DOHH2 (cell line): ENCODE results near the gene VPS13A.

ENCODE experiments used
- CTCF ChIP-seq: fragments of 200-600 bp; sonication (generic); IDR thresholded peaks from one replicate; pipeline ENCODE4 v1.5.1; 2014; ENCODE audit warnings: antibody characterized with exemption, mild to moderate bottlenecking, low read depth, low read length; ENCODE audit not compliant: poor library complexity, severe bottlenecking
- EZH2phosphoT487 ChIP-seq: fragments of 200-600 bp; sonication (generic); IDR thresholded peaks from 2 replicates; pipeline ENCODE4 v1.6.1; 2017; ENCODE audit warnings: borderline replicate concordance, mild to moderate bottlenecking, antibody characterized with exemption, low read length, moderate library complexity, mixed read lengths

DNA sequence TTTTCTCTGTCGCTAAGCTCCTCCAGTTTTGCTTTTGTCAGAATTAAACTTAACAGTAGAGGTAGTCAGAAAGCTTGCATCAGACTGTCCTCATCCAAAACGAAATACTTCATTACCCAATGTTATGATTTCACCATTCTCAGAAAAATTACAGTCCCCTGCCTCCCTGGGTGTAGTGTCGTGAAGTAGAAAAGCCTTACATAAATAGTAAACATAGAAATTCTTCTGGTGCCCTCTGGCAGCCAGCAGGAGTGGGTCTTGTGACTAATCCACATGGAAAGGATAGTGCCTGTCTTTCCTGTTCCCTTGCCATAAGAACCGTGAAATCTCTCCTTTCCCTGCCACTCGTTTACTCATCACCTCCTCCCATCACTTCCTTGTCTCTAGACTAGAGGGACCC is 240.2 kb downstream of the VPS13A start:
- TF ChIP-seq CTCF (no peak), EZH2phosphoT487 (no peak)
